Measurements from ENCODE around the gene VTN. TPM values are rescaled to one million over a fixed set of nuclear protein-coding genes. Genes with fewer than 3 reads are reported as not detected.
A peak's percentile ranks its signal among the peaks of the same experiment; 100 is the strongest.

Gene VTN
- total RNA-seq, 2 experiments from 2014 or later: 0.21 TPM; not detected in 1

DNA sequence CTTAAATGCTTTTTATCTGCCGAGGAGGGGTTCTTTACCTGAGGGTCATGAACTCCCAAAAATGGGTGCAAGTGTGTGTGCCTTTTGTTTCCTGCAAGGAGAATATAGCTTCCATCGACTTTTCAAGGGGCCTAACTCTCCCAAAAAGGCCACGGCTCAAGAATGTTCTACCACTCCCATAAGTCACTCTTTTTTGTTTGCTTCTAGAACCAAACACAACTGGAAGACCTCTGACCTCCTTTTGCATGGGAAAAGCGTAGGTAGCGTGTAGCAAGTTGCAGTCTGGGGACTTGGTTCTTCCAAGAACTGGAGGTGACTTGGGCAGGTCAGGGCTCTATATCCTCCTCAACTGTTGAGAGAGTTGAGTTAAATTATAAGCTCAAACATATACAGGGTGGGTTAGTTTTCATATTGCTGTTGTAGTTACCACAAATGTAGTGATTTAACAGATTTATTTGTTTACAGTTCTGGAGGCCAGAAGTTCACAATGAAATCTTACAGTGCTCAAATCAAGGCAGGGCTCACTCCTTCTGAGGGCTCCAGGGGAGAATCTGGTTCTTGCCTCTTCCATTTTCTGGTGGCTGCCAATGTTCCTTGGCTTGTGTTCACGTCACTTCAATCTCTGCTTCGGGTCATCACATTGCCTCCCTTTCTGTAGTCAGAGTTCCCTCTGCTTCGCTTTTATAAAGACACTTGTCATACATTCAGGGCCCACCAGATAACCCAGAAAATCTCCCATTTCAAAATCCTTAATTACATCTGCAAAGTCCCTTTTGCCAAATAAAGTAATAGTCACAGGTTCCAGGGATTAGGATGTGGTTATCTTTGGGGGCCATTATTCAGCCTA lies 49.7 kb downstream of the VTN start:
- ATAC-seq: no peak
- peaks cover 14% of the 10 kb centered on the region for H3K36me3 Mint-ChIP-seq (ENCODE audit: low read depth)
- ChIA-PET CTCF (interaction anchor here (0.6 to 1.9 kb wide), 6 partner anchors 10 to 316 kb away, joined by 3 to 10 read pairs (median 3); partner anchors contain the start of genes IFT20 and TNFAIP1), POLR2A (interaction anchor here (0.6 kb wide), 1 partner anchor 11 kb away, joined by 5 read pairs; no protein-coding TSS in a partner anchor)
- no peaks in the 10 kb centered on the region for H3K27me3 Mint-ChIP-seq
- H3K4me3 Mint-ChIP-seq: peak overlapping the region; percentile 96
- H3K9me3 Mint-ChIP-seq (ENCODE audit: low read depth): no peaks in the 10 kb centered on the region
- peak overlapping the region; percentile 88 for H3K27ac Mint-ChIP-seq
- no peak for DNase-seq
- intact Hi-C loops (cut with DNase I, micrococcal nuclease): no loop called here
- H3K4me1 Mint-ChIP-seq: peaks cover 30% of the 10 kb centered on the region

DNA sequence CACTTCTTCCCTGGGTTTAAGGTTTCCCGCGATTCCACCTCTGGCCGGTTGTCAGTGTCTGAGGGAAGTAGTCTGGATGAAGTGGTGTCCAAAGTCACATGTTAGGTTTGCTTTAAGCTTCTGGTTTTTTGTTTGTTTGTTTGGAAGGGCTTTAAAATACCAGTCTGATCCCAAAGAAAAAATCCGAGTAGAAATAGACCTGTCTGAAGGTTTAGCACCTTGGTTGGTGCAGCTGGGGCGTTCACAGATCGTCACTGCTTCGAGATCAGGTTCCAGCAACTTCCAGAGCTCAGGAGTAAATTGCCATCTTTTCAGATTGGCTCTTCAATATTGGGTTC lies 50.5 kb downstream of the VTN start:
- H3K4me3 Mint-ChIP-seq: peak overlapping the region; percentile 96
- DNase-seq: no peak
- peaks cover 30% of the 10 kb centered on the region for H3K4me1 Mint-ChIP-seq
- no peak for ATAC-seq
- H3K9me3 Mint-ChIP-seq (ENCODE audit: low read depth): no peaks in the 10 kb centered on the region
- H3K36me3 Mint-ChIP-seq (ENCODE audit: low read depth): peaks cover 14% of the 10 kb centered on the region
- intact Hi-C loops (cut with DNase I, micrococcal nuclease): loop anchor here (1.0 to 2.0 kb wide), 9 partner anchors 8 to 427 kb away; partner anchors contain the start of genes IFT20 (in 2 of the 2), TNFAIP1 (in 2 of the 2), LYRM9 (in 1 of the 2) and POLDIP2 (in 1 of the 2)
- H3K27ac Mint-ChIP-seq: peak overlapping the region; percentile 88
- POLR2A ChIA-PET: no interaction called here
- no peaks in the 10 kb centered on the region for H3K27me3 Mint-ChIP-seq
- CTCF ChIA-PET: interaction anchor here (0.6 to 1.2 kb wide), 5 partner anchors 11 to 830 kb away, joined by 3 to 4 read pairs (median 3); partner anchors contain the start of genes IFT20, POLDIP2 and TNFAIP1

DNA sequence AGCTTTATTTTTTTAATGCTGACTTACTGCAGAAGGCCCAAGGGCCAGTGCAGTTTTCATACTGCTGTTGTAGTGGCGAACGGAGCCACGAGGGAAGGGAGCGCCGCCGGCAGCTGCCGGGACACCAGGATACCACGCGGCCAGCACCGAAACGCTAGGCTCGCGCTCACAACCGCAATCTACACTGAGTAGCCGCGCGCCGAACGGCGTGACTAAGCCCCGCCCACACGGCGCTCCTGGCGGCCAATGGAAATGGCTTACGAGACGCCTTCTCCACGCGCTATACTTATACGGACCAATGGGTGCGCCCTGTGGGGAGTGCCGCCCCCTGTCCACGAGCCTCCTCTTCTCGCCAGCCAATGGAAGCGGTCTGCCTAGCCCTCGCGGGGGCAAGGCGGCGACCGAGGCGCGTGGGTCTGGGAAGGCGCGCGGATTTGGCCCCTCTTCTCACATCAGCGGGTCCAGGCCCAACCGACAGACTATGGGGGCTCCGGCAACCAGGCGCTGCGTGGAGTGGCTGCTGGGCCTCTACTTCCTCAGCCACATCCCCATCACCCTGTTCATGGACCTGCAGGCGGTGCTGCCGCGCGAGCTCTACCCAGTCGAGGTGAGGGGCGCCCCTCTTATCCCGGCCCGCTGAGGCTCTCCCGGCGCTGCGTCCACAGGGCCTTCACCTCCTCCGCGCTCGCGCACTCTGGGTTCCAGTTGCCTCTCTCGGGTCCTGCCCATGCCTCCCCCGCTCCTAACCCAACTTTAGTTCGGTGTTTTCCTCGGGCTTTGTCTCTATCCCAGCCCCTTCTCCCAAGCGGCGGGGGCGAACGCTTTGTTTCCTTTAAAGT lies 51.1 kb downstream of the VTN start, which contains the start of gene TMEM97:
Gene TMEM97, plus strand, starts transcription at position 442 of the 839 bp plus-strand sequence. Its CDS starts 40 bp downstream, at position 482.
- Mint-ChIP-seq H3K4me1 (peaks cover 30% of the 10 kb centered on the region), H3K4me3 (peak within 1 kb of the TSS; percentile 96), H3K9me3 (ENCODE audit: low read depth) (no peaks in the 10 kb centered on the region), H3K27me3 (no peaks in the 10 kb centered on the region), H3K36me3 (ENCODE audit: low read depth) (peaks cover 14% of the 10 kb centered on the region), H3K27ac (peak within 1 kb of the TSS; percentile 88)
- ChIA-PET POLR2A (interaction anchor here (0.6 to 1.1 kb wide), 2 partner anchors 16 to 134 kb away, joined by 4 to 5 read pairs; partner anchors contain the start of genes IFT20 and TNFAIP1), CTCF (interaction anchor here (0.6 to 1.2 kb wide), 6 partner anchors 10 to 831 kb away, joined by 3 to 4 read pairs (median 3); partner anchors contain the start of genes IFT20, POLDIP2 and TNFAIP1)
- peak; percentile 99 for ATAC-seq
- intact Hi-C loops (cut with DNase I, micrococcal nuclease): loop anchor here (1.0 to 2.0 kb wide), 9 partner anchors 8 to 426 kb away; partner anchors contain the start of genes IFT20 (in 2 of the 2), TNFAIP1 (in 2 of the 2), LYRM9 (in 1 of the 2) and POLDIP2 (in 1 of the 2)
- DNase-seq: peak; percentile 98

DNA sequence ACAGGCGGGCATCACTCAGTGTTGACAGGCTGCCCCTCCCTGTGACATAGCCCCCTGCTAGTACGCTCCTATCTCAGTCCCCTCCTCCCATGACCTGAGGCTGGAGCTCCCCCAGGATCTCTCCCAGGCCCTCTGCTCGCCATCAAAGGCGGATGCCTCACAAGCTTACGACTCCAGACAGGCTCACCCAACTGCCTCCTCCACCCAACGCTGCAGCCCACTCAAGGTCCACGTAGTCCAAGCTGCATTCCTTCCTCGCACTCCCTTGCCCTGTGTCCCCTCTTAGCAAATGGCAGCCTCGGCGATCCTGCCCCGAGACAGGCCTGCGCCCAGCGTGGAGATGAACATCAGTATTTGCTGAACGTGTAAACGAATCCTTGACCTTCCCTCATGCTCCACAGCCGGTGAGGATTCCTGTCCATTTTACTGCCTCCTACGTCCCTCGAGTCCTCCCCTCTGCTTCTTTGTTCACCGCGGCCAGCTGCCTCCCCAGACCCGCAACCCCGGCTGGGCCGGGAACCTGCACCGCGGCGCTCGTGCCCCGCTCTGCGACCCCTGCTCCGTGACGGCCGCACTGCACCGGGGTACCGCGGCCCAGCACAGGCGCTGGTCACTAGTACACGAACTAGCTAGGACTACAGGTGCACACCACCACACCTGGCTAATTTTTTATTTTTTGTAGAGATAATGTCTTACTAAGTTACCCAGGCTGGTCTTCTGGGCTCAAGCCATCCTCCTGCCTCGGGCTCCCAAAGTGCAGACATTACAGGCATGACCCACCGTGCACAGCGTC lies 51.9 kb downstream of the VTN start:
- Mint-ChIP-seq H3K36me3 (ENCODE audit: low read depth) (peaks cover 14% of the 10 kb centered on the region), H3K27ac (peak overlapping the region; percentile 41), H3K4me3 (peak overlapping the region; percentile 96), H3K27me3 (peaks cover 2% of the 10 kb centered on the region), H3K4me1 (peaks cover 30% of the 10 kb centered on the region), H3K9me3 (ENCODE audit: low read depth) (no peaks in the 10 kb centered on the region)
- DNase-seq: peak; percentile 19
- CTCF ChIA-PET: interaction anchor here (0.6 to 0.9 kb wide), 3 partner anchors 11 to 67 kb away, joined by 3 to 4 read pairs (median 3); no protein-coding TSS in a partner anchor
- intact Hi-C loops (cut with DNase I, micrococcal nuclease): loop anchor here (2.0 kb wide), 2 partner anchors 39 to 425 kb away; partner anchors contain the start of gene LYRM9 (in 1 of the 2)
- peak; percentile 1 for ATAC-seq
- POLR2A ChIA-PET: interaction anchor here (0.7 to 1.1 kb wide), 4 partner anchors 13 to 47 kb away, joined by 4 to 5 read pairs (median 4); partner anchors contain the start of genes IFT20, SEBOX and TNFAIP1

Small RNA genes within 50 kb of the gene (microRNA-seq; reads per million reads assigned to microRNA genes)
- gene MIR4723 (ENCODE audit: borderline replicate concordance): 4.2 reads per million, percentile 10 among the genes with 10 or more reads in this experiment

Other genes with a start within 250 kb of the VTN start
- 10 to 100 TPM; 31.0 to 49.3 TPM for gene TMEM97, start 51.1 kb downstream of the VTN start, total RNA-seq
- 10 to 100 TPM; 12.9 to 17.3 TPM for gene IFT20, start 34.8 kb downstream of the VTN start, total RNA-seq
- 10 to 100 TPM; 25.5 to 26.1 TPM for gene TNFAIP1, start 34.5 kb downstream of the VTN start, total RNA-seq
- 10 to 100 TPM; 84.9 to 98.4 TPM for gene POLDIP2, start 12.8 kb downstream of the VTN start, total RNA-seq
- not detected for gene SEBOX, start 5.1 kb downstream of the VTN start, total RNA-seq
- gene SARM1, start 1.4 kb upstream of the VTN start, total RNA-seq: 10 to 100 TPM; 18.1 to 21.9 TPM
- 1 to 10 TPM; 3.0 to 4.0 TPM for gene SLC46A1, start 35.9 kb upstream of the VTN start, total RNA-seq
- gene SLC13A2, start 103.3 kb upstream of the VTN start, total RNA-seq: not detected
- gene FOXN1, start 136.0 kb upstream of the VTN start, total RNA-seq: not detected
- 10 to 100 TPM; 35.9 to 48.7 TPM for gene UNC119, start 182.3 kb upstream of the VTN start, total RNA-seq
- gene PIGS, start 201.2 kb upstream of the VTN start, total RNA-seq: 10 to 100 TPM; 38.7 to 41.4 TPM
- 100 to 1,000 TPM; 131 to 133 TPM for gene ALDOC, start 206.6 kb upstream of the VTN start, total RNA-seq
- 100 to 1,000 TPM; 142 to 165 TPM for gene SPAG5, start 228.7 kb upstream of the VTN start, total RNA-seq
- 10 to 100 TPM; 17.6 to 21.4 TPM for gene RSKR, start 243.9 kb upstream of the VTN start, total RNA-seq

Data from activated CD4-positive, alpha-beta T cell treated with anti-CD3 and anti-CD28 coated beads for 36 hours (primary cell).